Measurements from ENCODE around the gene TDRD10. TPM values are rescaled to one million over a fixed set of nuclear protein-coding genes. Genes with fewer than 3 reads are reported as not detected.

Gene TDRD10
- polyA plus RNA-seq, 3 donors, result 1.00 to 1.7 (median 1.7) TPM

GRCh38 chr1:154577346-154578057 lies 75.5 kb downstream of the TDRD10 start:
- no peak for DNase-seq

DNA sequence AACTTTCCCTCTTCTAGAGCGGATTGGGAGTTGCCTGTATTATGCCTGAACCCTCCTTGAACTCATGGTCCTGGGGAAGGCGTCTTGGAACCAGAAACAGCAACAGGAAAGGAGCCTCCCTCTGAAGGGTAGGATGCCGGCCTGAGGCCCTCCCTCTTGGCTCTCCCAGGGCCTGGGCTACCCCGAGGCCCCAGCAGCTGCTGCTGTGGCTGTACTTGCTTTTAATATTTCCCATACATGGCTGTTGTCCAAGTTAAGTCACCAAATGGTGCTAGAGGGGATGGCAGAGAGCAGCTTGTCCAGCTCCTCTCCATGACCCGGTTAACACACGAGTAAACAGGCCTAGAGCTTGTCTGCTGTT lies 76.0 kb downstream of the TDRD10 start:
- DNase-seq, result no peak

GRCh38 chr1:154579374-154579773 lies 77.4 kb downstream of the TDRD10 start:
- no peak for DNase-seq

- DNase-seq, result no peak
Measured at GRCh38 chr1:154581766-154582165, 79.7 kb downstream of the TDRD10 start.

- no peak for DNase-seq
Measured at GRCh38 chr1:154582885-154583284, 80.9 kb downstream of the TDRD10 start.

DNA sequence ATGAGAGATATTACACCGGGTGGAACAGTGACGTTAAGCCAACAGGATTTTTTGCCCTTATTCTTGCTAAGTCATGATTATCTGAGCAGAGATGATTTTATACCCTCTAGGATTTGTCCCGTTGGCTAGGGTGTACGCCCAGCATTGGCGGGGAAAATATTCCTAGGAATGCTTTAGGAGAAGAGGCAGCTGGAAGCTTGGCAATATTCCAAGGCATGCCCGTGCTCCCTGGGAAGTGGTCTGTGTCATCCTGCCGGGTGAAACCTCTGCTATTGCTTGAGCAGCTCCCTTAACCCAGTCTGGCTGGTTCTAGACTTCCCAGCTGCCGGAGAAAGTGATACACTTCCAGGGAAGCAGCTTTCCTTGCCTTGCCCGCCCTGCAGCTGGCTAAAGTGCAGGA lies 81.8 kb downstream of the TDRD10 start:
- DNase-seq, result no peak

GRCh38 chr1:154584267-154584994 lies 82.4 kb downstream of the TDRD10 start:
- no peak for DNase-seq

DNA sequence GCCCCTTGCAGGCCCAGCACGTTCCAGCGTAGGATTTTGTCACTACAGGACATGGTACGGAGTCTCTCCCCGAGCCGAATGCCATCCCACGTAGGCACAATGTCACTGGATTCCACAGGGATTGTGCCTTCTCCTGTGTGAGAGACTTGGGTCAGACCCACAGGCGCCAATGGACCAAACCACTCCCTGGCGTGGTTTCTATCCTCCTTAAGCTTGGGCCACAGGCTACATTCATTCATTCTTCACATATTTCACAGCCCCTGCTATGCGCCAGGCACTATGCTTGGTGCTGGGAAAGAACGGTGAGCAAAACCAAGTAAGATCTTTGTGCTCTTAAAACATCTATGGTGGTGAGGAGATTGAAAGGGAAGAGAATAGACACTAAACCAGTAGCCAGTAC lies 84.2 kb downstream of the TDRD10 start:
- no peak for DNase-seq

DNA sequence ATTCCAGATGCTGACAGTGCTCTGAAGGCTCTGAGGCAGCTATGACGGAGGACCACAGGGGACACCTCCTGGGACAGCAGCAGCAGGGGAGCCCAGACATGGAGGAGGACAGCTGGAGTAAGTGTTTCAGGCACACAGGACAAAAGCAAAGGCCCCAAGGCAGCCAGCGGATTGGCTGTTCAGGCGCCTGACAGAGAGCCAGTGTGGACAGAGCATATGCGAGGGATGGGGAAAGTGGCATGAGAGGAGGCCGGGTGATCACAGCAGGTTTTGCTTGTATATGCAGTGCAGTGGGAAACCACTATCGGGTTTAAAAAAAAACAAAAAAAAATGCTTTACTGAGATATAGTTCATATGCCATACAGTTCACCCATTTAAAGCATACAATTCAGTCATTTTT lies 84.6 kb downstream of the TDRD10 start:
- DNase-seq, result no peak

DNA sequence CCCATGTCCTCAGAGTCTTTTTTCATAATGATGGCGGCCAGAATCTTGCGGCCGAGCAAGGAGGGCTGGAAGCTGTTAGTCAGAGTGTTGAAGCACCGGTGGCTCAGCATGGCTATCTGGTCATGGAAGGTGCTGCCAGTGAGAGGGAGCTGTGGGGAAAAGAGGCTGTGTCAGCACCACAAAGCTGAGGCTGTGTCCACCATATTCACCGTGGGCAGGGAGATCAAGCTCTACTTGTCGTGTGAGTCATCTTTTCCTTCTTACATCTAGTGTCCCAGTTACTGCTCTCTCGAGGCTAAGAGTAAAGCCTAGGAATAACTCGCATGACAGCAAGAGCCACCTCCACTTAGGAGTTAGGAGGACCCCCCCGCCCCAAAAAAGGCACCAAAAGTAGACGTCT lies 87.8 kb downstream of the TDRD10 start:
- no peak for DNase-seq

DNA sequence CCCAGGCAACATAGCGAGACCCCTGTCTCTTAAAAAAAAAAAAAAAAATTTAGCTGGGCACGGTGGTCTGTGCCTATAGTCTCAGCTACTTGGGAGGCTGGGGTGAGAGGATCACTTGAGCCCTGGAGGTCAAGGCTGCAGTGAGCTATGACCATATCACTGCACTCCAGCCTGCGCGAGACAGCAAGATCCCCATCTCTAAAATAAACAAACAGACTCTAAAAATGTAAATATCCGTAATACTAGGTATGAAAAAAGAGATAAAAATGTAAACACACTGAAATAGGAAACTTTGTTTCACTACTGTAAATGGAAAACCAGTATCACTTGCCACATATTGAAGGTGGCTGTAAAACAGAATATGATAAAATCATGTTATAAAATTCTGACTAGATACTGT lies 88.7 kb downstream of the TDRD10 start:
- no peak for DNase-seq

GRCh38 chr1:154591206-154591605 lies 89.2 kb downstream of the TDRD10 start:
- DNase-seq, result no peak

- no peak for DNase-seq
Measured at GRCh38 chr1:154593390-154593789, 91.4 kb downstream of the TDRD10 start.

DNA sequence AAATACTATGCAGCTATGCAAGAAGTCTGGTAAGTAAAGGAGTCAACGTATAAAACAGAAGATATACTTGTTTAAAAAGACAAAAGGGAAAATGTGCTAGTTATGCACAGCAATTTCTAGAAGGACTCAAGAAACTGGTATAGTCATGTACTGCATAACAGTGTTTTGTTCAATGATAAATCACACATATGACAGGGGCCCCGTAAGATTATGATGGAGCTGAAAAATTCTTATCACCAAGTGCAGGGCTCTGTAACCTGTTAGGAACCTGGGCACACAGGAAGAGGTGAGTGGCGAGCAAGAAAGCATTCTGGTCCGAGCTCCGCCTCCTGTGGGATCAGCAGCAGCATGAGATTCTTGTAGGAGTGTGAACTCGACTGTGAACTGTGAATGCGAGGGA lies 92.8 kb downstream of the TDRD10 start:
- no peak for DNase-seq

DNA sequence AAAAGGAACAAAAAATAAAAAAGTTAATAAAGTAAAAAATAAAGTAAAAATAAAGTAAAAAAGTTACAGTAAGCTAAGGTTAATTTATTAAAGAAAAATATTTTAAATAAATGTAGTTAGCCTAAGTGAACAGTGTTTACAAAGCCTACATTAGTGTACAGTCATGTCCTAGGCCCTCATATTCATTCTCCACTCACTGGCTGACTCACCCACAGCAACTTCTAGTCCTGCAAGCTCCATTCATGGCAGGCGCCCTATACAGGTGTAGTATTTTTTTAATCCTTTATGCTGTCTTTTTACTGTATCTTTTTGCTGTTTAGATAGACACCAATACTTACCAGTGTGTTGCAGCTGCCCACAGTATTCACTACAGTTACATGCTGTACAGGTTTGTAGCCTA lies 93.6 kb downstream of the TDRD10 start:
- no peak for DNase-seq

Other genes starting within 250 kb of the TDRD10 start
- gene HAX1, start 229.6 kb upstream of the TDRD10 start, polyA plus RNA-seq (ENCODE audit: insufficient read length in 3 of 3), result 10 to 100 TPM; 87.7 to 88.9 (median 88.2) TPM
- under 1 TPM; 0.09 to 0.21 (median 0.13) TPM for gene AQP10, start 181.1 kb upstream of the TDRD10 start, polyA plus RNA-seq (ENCODE audit: insufficient read length in 3 of 3)
- 10 to 100 TPM; 26.2 to 30.1 (median 27.2) TPM for gene ATP8B2, start 176.7 kb upstream of the TDRD10 start, polyA plus RNA-seq (ENCODE audit: insufficient read length in 3 of 3)
- 10 to 100 TPM in 1 of 3 donors, 1 to 10 TPM in 2; 5.9 to 11.0 (median 6.4) TPM for gene IL6R, start 96.9 kb upstream of the TDRD10 start, polyA plus RNA-seq (ENCODE audit: insufficient read length in 3 of 3)
- 10 to 100 TPM; 10.2 to 12.4 (median 11.0) TPM for gene SHE, start 193 bp downstream of the TDRD10 start, polyA plus RNA-seq (ENCODE audit: insufficient read length in 3 of 3)
- 100 to 1,000 TPM; 114 to 121 (median 117) TPM for gene UBE2Q1, start 56.4 kb downstream of the TDRD10 start, polyA plus RNA-seq (ENCODE audit: insufficient read length in 3 of 3)
- under 1 TPM; 0.36 to 0.61 (median 0.56) TPM for gene CHRNB2, start 65.6 kb downstream of the TDRD10 start, polyA plus RNA-seq (ENCODE audit: insufficient read length in 3 of 3)
- 100 to 1,000 TPM; 134 to 152 (median 150) TPM for gene ADAR, start 106.0 kb downstream of the TDRD10 start, polyA plus RNA-seq (ENCODE audit: insufficient read length in 3 of 3)

Data from renal pelvis (tissue), 4 donors.